A549 (cell line): Measurements from ENCODE around the gene CNTN4.

Experiments used
- FOXS1 ChIP-seq: fragments of 250-450 bp; sonication (Bioruptor Pico); IDR thresholded peaks from 2 replicates; pipeline ENCODE4 v1.5.0; 2020; ENCODE audit warnings: mild to moderate bottlenecking, moderate library complexity
- MAFK ChIP-seq: fragments of 450-650 bp; IDR thresholded peaks from 2 replicates; pipeline ENCODE4 v1.6.1; 2014; ENCODE audit not compliant: partially characterized antibody
- PHF8 ChIP-seq: fragments of 200-600 bp; sonication (generic); IDR thresholded peaks from 2 replicates; pipeline ENCODE4 v1.6.1; 2016; ENCODE audit warnings: low read depth, mild to moderate bottlenecking, antibody characterized with exemption, moderate library complexity, borderline replicate concordance
- POLR2A ChIP-seq: IDR thresholded peaks from 2 replicates; pipeline ENCODE4 v1.6.1; 2012; ENCODE audit warnings: mild to moderate bottlenecking, low read length
- TF ChIP-seq, protein P1 (sequence below): IDR thresholded peaks from 2 replicates; pipeline ENCODE4 v1.6.1; 2012; ENCODE audit warnings: low read depth, borderline replicate concordance
- TF ChIP-seq, protein P2 (sequence below): fragments of >200 bp; sonication (Bioruptor Twin); formaldehyde crosslinking; IDR thresholded peaks from 3 replicates; pipeline ENCODE4 v1.5.1; 2016
- TF ChIP-seq, protein P3 (sequence below): fragments of 150-350 bp; IDR thresholded peaks from 2 replicates; pipeline ENCODE4 v1.6.1; 2014; ENCODE audit warnings: low read depth, mild to moderate bottlenecking, low read length
- TF ChIP-seq, protein P4 (sequence below): fragments of 450-650 bp; IDR thresholded peaks from 2 replicates; pipeline ENCODE4 v1.6.1; 2014; ENCODE audit warnings: antibody characterized with exemption
- TF ChIP-seq, protein P5 (sequence below): IDR thresholded peaks from 2 replicates; pipeline ENCODE4 v1.6.1; 2012

DNA sequence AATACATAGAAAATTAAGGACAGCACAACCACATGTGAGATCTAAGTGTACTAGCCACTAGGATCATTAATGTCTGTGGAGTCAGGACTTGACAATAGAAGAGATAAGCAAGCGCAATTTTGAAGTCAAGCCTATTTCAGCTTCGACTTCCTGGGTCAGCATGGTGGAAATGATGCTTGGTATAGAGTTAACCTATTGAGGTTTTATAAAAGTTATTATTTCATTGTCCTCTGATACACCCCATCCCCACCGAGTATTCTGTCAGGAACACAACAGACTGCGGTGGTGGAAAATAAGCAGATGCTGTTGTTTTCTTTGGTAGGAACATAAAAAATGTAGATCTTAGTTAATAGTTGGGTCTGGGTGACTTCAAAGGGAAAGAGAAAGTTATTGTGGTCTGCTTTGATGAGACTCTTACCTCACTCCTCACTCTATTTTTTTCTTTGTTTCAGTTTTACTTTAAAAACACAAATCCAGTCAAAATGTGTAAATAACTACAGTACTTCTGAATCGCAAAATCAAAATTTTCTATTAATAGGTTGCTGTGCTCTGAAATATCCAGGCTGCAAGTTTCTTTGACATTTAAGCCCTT lies 929.4 kb downstream of the CNTN4 start:
- TF ChIP-seq, protein P1, sequence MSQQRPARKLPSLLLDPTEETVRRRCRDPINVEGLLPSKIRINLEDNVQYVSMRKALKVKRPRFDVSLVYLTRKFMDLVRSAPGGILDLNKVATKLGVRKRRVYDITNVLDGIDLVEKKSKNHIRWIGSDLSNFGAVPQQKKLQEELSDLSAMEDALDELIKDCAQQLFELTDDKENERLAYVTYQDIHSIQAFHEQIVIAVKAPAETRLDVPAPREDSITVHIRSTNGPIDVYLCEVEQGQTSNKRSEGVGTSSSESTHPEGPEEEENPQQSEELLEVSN, result no peak
- TF ChIP-seq, protein P2, sequence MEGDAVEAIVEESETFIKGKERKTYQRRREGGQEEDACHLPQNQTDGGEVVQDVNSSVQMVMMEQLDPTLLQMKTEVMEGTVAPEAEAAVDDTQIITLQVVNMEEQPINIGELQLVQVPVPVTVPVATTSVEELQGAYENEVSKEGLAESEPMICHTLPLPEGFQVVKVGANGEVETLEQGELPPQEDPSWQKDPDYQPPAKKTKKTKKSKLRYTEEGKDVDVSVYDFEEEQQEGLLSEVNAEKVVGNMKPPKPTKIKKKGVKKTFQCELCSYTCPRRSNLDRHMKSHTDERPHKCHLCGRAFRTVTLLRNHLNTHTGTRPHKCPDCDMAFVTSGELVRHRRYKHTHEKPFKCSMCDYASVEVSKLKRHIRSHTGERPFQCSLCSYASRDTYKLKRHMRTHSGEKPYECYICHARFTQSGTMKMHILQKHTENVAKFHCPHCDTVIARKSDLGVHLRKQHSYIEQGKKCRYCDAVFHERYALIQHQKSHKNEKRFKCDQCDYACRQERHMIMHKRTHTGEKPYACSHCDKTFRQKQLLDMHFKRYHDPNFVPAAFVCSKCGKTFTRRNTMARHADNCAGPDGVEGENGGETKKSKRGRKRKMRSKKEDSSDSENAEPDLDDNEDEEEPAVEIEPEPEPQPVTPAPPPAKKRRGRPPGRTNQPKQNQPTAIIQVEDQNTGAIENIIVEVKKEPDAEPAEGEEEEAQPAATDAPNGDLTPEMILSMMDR, result no peak
- no peak for TF ChIP-seq POLR2A
- TF ChIP-seq, protein P3, sequence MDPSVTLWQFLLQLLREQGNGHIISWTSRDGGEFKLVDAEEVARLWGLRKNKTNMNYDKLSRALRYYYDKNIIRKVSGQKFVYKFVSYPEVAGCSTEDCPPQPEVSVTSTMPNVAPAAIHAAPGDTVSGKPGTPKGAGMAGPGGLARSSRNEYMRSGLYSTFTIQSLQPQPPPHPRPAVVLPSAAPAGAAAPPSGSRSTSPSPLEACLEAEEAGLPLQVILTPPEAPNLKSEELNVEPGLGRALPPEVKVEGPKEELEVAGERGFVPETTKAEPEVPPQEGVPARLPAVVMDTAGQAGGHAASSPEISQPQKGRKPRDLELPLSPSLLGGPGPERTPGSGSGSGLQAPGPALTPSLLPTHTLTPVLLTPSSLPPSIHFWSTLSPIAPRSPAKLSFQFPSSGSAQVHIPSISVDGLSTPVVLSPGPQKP, result no peak
- TF ChIP-seq FOXS1 (CRISPR knock-in tag), result no peak
- TF ChIP-seq, protein P4, sequence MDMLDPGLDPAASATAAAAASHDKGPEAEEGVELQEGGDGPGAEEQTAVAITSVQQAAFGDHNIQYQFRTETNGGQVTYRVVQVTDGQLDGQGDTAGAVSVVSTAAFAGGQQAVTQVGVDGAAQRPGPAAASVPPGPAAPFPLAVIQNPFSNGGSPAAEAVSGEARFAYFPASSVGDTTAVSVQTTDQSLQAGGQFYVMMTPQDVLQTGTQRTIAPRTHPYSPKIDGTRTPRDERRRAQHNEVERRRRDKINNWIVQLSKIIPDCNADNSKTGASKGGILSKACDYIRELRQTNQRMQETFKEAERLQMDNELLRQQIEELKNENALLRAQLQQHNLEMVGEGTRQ, result no peak
- no peak for TF ChIP-seq PHF8
- TF ChIP-seq, protein P5, sequence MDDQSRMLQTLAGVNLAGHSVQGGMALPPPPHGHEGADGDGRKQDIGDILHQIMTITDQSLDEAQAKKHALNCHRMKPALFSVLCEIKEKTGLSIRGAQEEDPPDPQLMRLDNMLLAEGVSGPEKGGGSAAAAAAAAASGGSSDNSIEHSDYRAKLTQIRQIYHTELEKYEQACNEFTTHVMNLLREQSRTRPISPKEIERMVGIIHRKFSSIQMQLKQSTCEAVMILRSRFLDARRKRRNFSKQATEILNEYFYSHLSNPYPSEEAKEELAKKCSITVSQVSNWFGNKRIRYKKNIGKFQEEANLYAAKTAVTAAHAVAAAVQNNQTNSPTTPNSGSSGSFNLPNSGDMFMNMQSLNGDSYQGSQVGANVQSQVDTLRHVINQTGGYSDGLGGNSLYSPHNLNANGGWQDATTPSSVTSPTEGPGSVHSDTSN, result no peak
- no peak for TF ChIP-seq MAFK
